ENCODE results near the gene GPR183. TPM values are rescaled to one million over a fixed set of nuclear protein-coding genes. Genes with fewer than 3 reads are reported as not detected.

Gene GPR183
- total RNA-seq, 1 experiment from 2014 or later: 0.15 TPM

- TF ChIP-seq REST (IDR thresholded peaks at IDR 0.05; ENCODE audit: insufficient read depth in 1 of 2, low read depth in 2 of 2, low read length in 1 of 2) (no peak), CTCF (IDR thresholded peaks at IDR 0.05) (no peak), TCF7L2 (IDR thresholded peaks at IDR 0.05; ENCODE audit: low read depth, low read length) (no peak), POLR2AphosphoS5 (IDR thresholded peaks at IDR 0.05; ENCODE audit: low read depth, low read length) (no peak), SIN3A (IDR thresholded peaks at IDR 0.05; ENCODE audit: borderline replicate concordance, insufficient read depth, low read depth, low read length) (no peak)
- DNase-seq (ENCODE audit: low read depth, low spot score): no peak
- H3K9me3 ChIP-seq (ENCODE audit: control insufficient read depth, insufficient read depth, low read depth, low read length): no peaks in the 10 kb centered on the region
- intact Hi-C loops (cut with micrococcal nuclease; ENCODE audit: unreplicated experiment): no loop called here
- H3K36me3 ChIP-seq (ENCODE audit: control insufficient read depth, insufficient read depth, low read length): no peaks in the 10 kb centered on the region
- in situ Hi-C loops (cut with HindIII; ENCODE audit: low pct_unique_long_range_greater_than_20kb, low sequenced_read_pairs): no loop called here
- CTCF ChIA-PET: interaction anchor here (0.6 kb wide), 1 partner anchor 28 kb away, joined by 16 read pairs; no protein-coding TSS in a partner anchor
- POLR2A ChIA-PET: no interaction called here
- H3K4me3 ChIP-seq (ENCODE audit: low read depth in 2 of 2, low read length in 2 of 2): no peak overlapping the region
- H3K27ac ChIP-seq (ENCODE audit: low read length): no peak overlapping the region
- H3K4me1 ChIP-seq (ENCODE audit: control insufficient read depth, insufficient read depth, low read length): no peaks in the 10 kb centered on the region
- no peak for ATAC-seq
- no peaks in the 10 kb centered on the region for H3K27me3 ChIP-seq (ENCODE audit: control insufficient read depth, insufficient read depth, low read length)
- no TSS peak for BruUV-seq (replicated peaks)
Measured at GRCh38 chr13:99347911-99348451, 40.8 kb upstream of the GPR183 start.

- intact Hi-C loops (cut with micrococcal nuclease; ENCODE audit: unreplicated experiment) (no loop called here), in situ Hi-C loops (cut with HindIII; ENCODE audit: low pct_unique_long_range_greater_than_20kb, low sequenced_read_pairs) (no loop called here)
- Histone ChIP-seq H3K9me3 (ENCODE audit: control insufficient read depth, insufficient read depth, low read depth, low read length) (no peaks in the 10 kb centered on the region), H3K27me3 (ENCODE audit: control insufficient read depth, insufficient read depth, low read length) (no peaks in the 10 kb centered on the region), H3K4me1 (ENCODE audit: control insufficient read depth, insufficient read depth, low read length) (no peaks in the 10 kb centered on the region), H3K4me3 (ENCODE audit: low read depth in 2 of 2, low read length in 2 of 2) (no peak overlapping the region), H3K27ac (ENCODE audit: low read length) (no peak overlapping the region), H3K36me3 (ENCODE audit: control insufficient read depth, insufficient read depth, low read length) (no peaks in the 10 kb centered on the region)
- CTCF ChIA-PET: no interaction called here
- no TSS peak for BruUV-seq (replicated peaks)
- ATAC-seq: no peak
- no peak for DNase-seq (ENCODE audit: low read depth, low spot score)
- POLR2A ChIA-PET: no interaction called here
- no peak for TF ChIP-seq CTCF (IDR thresholded peaks at IDR 0.05)
- TF ChIP-seq POLR2AphosphoS5 (IDR thresholded peaks at IDR 0.05; ENCODE audit: low read depth, low read length): no peak
- TF ChIP-seq SIN3A (IDR thresholded peaks at IDR 0.05; ENCODE audit: borderline replicate concordance, insufficient read depth, low read depth, low read length): no peak
Measured at GRCh38 chr13:99347335-99347878, 40.2 kb upstream of the GPR183 start.

Data from Panc1 (cell line).